ENCODE measurements around the gene PSMD1. TPM values are rescaled to one million over a fixed set of nuclear protein-coding genes. Genes with fewer than 3 reads are reported as not detected.
A peak's percentile ranks its signal among the peaks of the same experiment; 100 is the strongest.
"Not testable (repeated sequence)": the region's sequence is repeated elsewhere in the genome, so short reads cannot be mapped to it uniquely, and the experiment has no call there.

The PSMD1 gene
- total RNA-seq, 1 donor from 2014 or later: 142 TPM

GRCh38 chr2:231052494-231053451, 3.9 kb upstream of the PSMD1 start:
- DNase-seq (ENCODE audit: low read depth in 2 of 2): peak; percentile 53 to 82

- DNase-seq (ENCODE audit: low read depth in 2 of 2): no peak
Observed at GRCh38 chr2:231053846-231054245, 2.8 kb upstream of the PSMD1 start.

GRCh38 chr2:231057590-231057989, 923 bp downstream of the PSMD1 start:
- peak in 1 of 2 donors; percentile 46 for DNase-seq (ENCODE audit: low read depth in 2 of 2)

- peak; percentile 36 to 55 for DNase-seq (ENCODE audit: low read depth in 2 of 2)
Observed at GRCh38 chr2:231058761-231059550, 2.3 kb downstream of the PSMD1 start.

GRCh38 chr2:231059756-231060155, 3.1 kb downstream of the PSMD1 start:
- DNase-seq (ENCODE audit: low read depth in 2 of 2): no peak

GRCh38 chr2:231062776-231063175, 6.1 kb downstream of the PSMD1 start:
- DNase-seq (ENCODE audit: low read depth in 2 of 2): no peak

GRCh38 chr2:231063347-231063746, 6.7 kb downstream of the PSMD1 start:
- DNase-seq (ENCODE audit: low read depth in 2 of 2): no peak

- no peak for DNase-seq (ENCODE audit: low read depth in 2 of 2)
Observed at GRCh38 chr2:231065966-231066365, 9.3 kb downstream of the PSMD1 start.

GRCh38 chr2:231067531-231067930, 10.9 kb downstream of the PSMD1 start:
- DNase-seq (ENCODE audit: low read depth in 2 of 2): not testable (repeated sequence)

GRCh38 chr2:231068525-231069222, 12.0 kb downstream of the PSMD1 start:
- DNase-seq (ENCODE audit: low read depth in 2 of 2): peak in 1 of 2 donors; percentile 72

- DNase-seq (ENCODE audit: low read depth in 2 of 2): peak in 1 of 2 donors; percentile 40
Observed at GRCh38 chr2:231069379-231070054, 12.8 kb downstream of the PSMD1 start.

GRCh38 chr2:231084565-231084964, 27.9 kb downstream of the PSMD1 start:
- no peak for DNase-seq (ENCODE audit: low read depth in 2 of 2)

- no peak for DNase-seq (ENCODE audit: low read depth in 2 of 2)
Observed at GRCh38 chr2:231088754-231089153, 32.1 kb downstream of the PSMD1 start.

GRCh38 chr2:231093933-231094332, 37.3 kb downstream of the PSMD1 start:
- no peak for DNase-seq (ENCODE audit: low read depth in 2 of 2)

- DNase-seq (ENCODE audit: low read depth in 2 of 2): no peak
Observed at GRCh38 chr2:231094736-231095346, 38.2 kb downstream of the PSMD1 start.

GRCh38 chr2:231099918-231100317, 43.3 kb downstream of the PSMD1 start:
- DNase-seq (ENCODE audit: low read depth in 2 of 2): peak in 1 of 2 donors; percentile 2

GRCh38 chr2:231100321-231100720, 43.7 kb downstream of the PSMD1 start:
- not testable (repeated sequence) for DNase-seq (ENCODE audit: low read depth in 2 of 2)

GRCh38 chr2:231100990-231101389, 44.3 kb downstream of the PSMD1 start:
- no peak for DNase-seq (ENCODE audit: low read depth in 2 of 2)

GRCh38 chr2:231102772-231103171, 46.1 kb downstream of the PSMD1 start:
- DNase-seq (ENCODE audit: low read depth in 2 of 2): no peak

- peak; percentile 59 to 71 for DNase-seq (ENCODE audit: low read depth in 2 of 2)
Observed at GRCh38 chr2:231104115-231104713, 47.5 kb downstream of the PSMD1 start.

Measured in dermis microvascular lymphatic vessel endothelial cell (primary cell).